OCI-LY7 (cell line): Measurements from ENCODE around the gene PRDM10. TPM values are rescaled to one million over a fixed set of nuclear protein-coding genes. Genes with fewer than 3 reads are reported as not detected.

Experiments used
- BruUV-seq: library from RNA; stranded (reverse); fragments of 400-500 nt; replicated peaks from 2 replicates; lab custom pipeline; 2021; lab: Mats Ljungman, UMichigan
- CTCF ChIA-PET: fragments of 300-600 bp; sonication (Branson Sonifier 250); formaldehyde crosslinking; loops from one replicate; lab custom pipeline; 2022; ENCODE audit warnings: antibody characterized with exemption; ENCODE audit not compliant: unreplicated experiment; lab: Charles Lee
- POLR2A ChIA-PET: fragments of 300-600 bp; sonication (Branson Sonifier 250); formaldehyde crosslinking; loops from one replicate; lab custom pipeline; 2022; ENCODE audit warnings: antibody characterized with exemption; lab: Charles Lee
- DNase-seq: peaks from one replicate; pipeline ENCODE4 v3.0.0-alpha.2; 2015; ENCODE audit warnings: low spot score
- H2AFZ ChIP-seq: fragments of 200-600 bp; sonication (generic), shearing (Covaris generic); 2 replicates; pipeline ENCODE4 v1.6.1; 2014; ENCODE audit warnings: mild to moderate bottlenecking, antibody characterized with exemption, low read length, moderate library complexity
- H3K27ac ChIP-seq: fragments of 200-600 bp; sonication (generic); 2 replicates; pipeline ENCODE4 v1.5.1; 2014; ENCODE audit warnings: mixed run types, low read depth, mild to moderate bottlenecking, moderate library complexity, low read length, inconsistent platforms; ENCODE audit not compliant: poor library complexity, severe bottlenecking
- H3K36me3 ChIP-seq: fragments of 200-600 bp; sonication (generic); 2 replicates; pipeline ENCODE4 v1.6.1; 2014; ENCODE audit warnings: mild to moderate bottlenecking, antibody characterized with exemption, low read length, moderate library complexity, mixed read lengths; ENCODE audit not compliant: insufficient read depth
- H3K4me1 ChIP-seq: fragments of 200-600 bp; sonication (generic); 2 replicates; pipeline ENCODE4 v1.5.1; 2014; ENCODE audit warnings: mild to moderate bottlenecking, low read length; ENCODE audit not compliant: insufficient read depth, poor library complexity, severe bottlenecking
- H3K4me2 ChIP-seq: fragments of 200-600 bp; sonication (generic); 2 replicates; pipeline ENCODE4 v1.6.1; 2014; ENCODE audit warnings: mild to moderate bottlenecking, low read length
- H3K4me3 ChIP-seq: fragments of 200-600 bp; sonication (generic); 2 replicates; pipeline ENCODE4 v1.5.1; 2014; ENCODE audit warnings: mild to moderate bottlenecking, low read depth, low read length; ENCODE audit not compliant: poor library complexity, severe bottlenecking
- H3K79me2 ChIP-seq: fragments of 200-600 bp; sonication (generic); 2 replicates; pipeline ENCODE4 v1.6.1; 2016; ENCODE audit warnings: low read depth, mild to moderate bottlenecking, low read length, moderate library complexity, mixed read lengths; ENCODE audit not compliant: insufficient read depth
- H3K9me2 ChIP-seq: fragments of 200-600 bp; sonication (generic); 2 replicates; pipeline ENCODE4 v1.6.1; 2016; ENCODE audit warnings: mild to moderate bottlenecking, low read length, mixed read lengths; ENCODE audit not compliant: insufficient read depth
- H3K9me3 ChIP-seq: fragments of 200-600 bp; sonication (generic); 2 replicates; pipeline ENCODE4 v1.6.1; 2014; ENCODE audit warnings: mild to moderate bottlenecking, mixed run types, low read length, mixed read lengths
- H4K20me1 ChIP-seq: fragments of 200-600 bp; sonication (generic); 2 replicates; pipeline ENCODE4 v1.6.1; 2014; ENCODE audit warnings: mild to moderate bottlenecking, antibody characterized with exemption, low read length, moderate library complexity, mixed read lengths; ENCODE audit not compliant: insufficient read depth
- EZH2phosphoT487 ChIP-seq: fragments of 200-600 bp; sonication (generic); IDR thresholded peaks from 2 replicates; pipeline ENCODE4 v1.6.1; 2018; ENCODE audit warnings: low read depth, borderline replicate concordance, mild to moderate bottlenecking, mixed run types, antibody characterized with exemption, low read length, moderate library complexity, mixed read lengths
- intact Hi-C: fragments of 100-400 bp; cut with micrococcal nuclease; formaldehyde crosslinking; loops from one replicate; pipeline ENCODE4 v1.10.0; 2022; ENCODE audit not compliant: unreplicated experiment
- total RNA-seq, 2 experiments: library from RNA; depleted of rRNA in 1 of 2; stranded (reverse); fragments of >200 nt in 1 of 2; shearing (Covaris generic) in 1 of 2; gene quantifications; 2 replicates each; pipeline ENCODE4 v1.2.3, GENCODE V29; 2014 to 2022
- TF ChIP-seq, protein P1 (sequence below): fragments of 200-600 bp; sonication (generic); conservative IDR thresholded peaks from 2 replicates; pipeline ENCODE4 v1.5.1; 2014; ENCODE audit warnings: mild to moderate bottlenecking, antibody characterized with exemption, low read length, moderate library complexity, mixed read lengths

The PRDM10 gene
- total RNA-seq, 2 experiments from 2014 or later: 29.8 to 60.6 TPM

DNA sequence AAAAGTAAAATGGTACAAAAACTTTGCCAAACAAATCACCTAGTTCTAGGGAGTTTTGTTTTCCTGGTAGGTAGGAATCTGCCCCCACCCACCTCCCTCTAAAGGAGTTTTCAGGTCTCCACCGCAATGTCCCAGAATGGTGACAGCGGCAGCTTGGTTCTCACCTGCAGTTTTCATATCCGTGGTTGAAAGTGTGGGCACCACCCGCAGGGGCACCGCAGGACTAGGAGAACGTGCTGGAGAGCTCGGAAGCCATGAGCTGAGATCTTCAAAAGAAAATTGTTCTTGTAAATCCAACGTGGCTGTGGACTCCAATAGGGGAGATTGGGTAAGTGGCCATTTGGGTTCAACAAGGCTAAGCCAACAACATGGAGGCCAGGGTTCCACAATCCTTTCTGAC, 118.1 kb downstream of the PRDM10 start:
- Histone ChIP-seq H3K4me2 (no peak overlapping the region), H3K9me2 (no peaks in the 10 kb centered on the region), H3K4me3 (no peak overlapping the region), H3K9me3 (no peaks in the 10 kb centered on the region), H3K79me2 (no peaks in the 10 kb centered on the region), H3K36me3 (peaks cover 99% of the 10 kb centered on the region), H4K20me1 (no peaks in the 10 kb centered on the region), H3K4me1 (no peaks in the 10 kb centered on the region), H2AFZ (no peak overlapping the region), H3K27ac (no peak overlapping the region)
- no TSS peak for BruUV-seq
- ChIA-PET CTCF (no interaction called here), POLR2A (interaction anchor here (1.2 kb wide), 1 partner anchor 34 kb away, joined by 3 read pairs; no protein-coding TSS in a partner anchor)
- DNase-seq: no peak
- TF ChIP-seq, protein P1, sequence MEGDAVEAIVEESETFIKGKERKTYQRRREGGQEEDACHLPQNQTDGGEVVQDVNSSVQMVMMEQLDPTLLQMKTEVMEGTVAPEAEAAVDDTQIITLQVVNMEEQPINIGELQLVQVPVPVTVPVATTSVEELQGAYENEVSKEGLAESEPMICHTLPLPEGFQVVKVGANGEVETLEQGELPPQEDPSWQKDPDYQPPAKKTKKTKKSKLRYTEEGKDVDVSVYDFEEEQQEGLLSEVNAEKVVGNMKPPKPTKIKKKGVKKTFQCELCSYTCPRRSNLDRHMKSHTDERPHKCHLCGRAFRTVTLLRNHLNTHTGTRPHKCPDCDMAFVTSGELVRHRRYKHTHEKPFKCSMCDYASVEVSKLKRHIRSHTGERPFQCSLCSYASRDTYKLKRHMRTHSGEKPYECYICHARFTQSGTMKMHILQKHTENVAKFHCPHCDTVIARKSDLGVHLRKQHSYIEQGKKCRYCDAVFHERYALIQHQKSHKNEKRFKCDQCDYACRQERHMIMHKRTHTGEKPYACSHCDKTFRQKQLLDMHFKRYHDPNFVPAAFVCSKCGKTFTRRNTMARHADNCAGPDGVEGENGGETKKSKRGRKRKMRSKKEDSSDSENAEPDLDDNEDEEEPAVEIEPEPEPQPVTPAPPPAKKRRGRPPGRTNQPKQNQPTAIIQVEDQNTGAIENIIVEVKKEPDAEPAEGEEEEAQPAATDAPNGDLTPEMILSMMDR: no peak
- no peak for TF ChIP-seq EZH2phosphoT487
- intact Hi-C loops: no loop called here

DNA sequence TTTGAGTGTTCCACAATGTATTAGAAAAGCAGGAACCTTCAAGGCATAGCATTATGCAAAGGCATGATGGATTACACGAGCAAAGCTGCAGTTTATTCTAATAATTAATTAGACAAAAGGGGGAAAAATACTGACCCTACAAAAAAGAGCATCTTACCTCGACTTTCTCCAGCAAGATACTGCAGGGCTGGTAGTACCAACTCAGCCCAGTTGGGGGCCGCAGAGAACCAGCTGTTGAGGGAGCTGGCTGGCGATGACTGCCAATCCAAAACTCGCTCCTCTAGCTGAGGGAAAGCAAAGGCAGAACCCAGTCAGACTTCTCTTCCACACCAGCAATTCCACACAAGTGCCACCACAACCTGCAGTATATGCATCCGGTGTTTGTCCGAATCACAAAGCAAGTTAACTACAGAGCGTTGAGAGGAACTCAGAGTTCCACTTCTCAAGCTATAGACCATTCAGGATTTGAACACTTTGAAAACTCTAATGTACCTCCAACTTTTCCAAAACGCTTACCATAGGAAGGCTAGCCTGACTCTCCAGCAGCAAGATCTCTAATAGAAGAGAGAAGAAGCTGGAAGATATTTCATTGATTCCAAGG, 121.0 kb downstream of the PRDM10 start:
- intact Hi-C loops: loop anchor here (1.0 kb wide), 1 partner anchor 332 kb away; no protein-coding TSS in a partner anchor
- ChIA-PET POLR2A (interaction anchor here (1.1 kb wide), 2 partner anchors 8 to 17 kb away, joined by 3 read pairs; no protein-coding TSS in a partner anchor), CTCF (interaction anchor here (0.9 kb wide), 1 partner anchor 277 kb away, joined by 3 read pairs; no protein-coding TSS in a partner anchor)
- no peaks in the 10 kb centered on the region for H3K9me2 ChIP-seq
- H3K9me3 ChIP-seq: no peaks in the 10 kb centered on the region
- H3K27ac ChIP-seq: no peak overlapping the region
- peaks cover 99% of the 10 kb centered on the region for H3K36me3 ChIP-seq
- TF ChIP-seq, protein P1: peak; percentile 91
- no peak for TF ChIP-seq EZH2phosphoT487
- no peak overlapping the region for H3K4me2 ChIP-seq
- no peak overlapping the region for H2AFZ ChIP-seq
- H3K4me3 ChIP-seq: no peak overlapping the region
- DNase-seq: peak; percentile 63
- no peaks in the 10 kb centered on the region for H4K20me1 ChIP-seq
- BruUV-seq: no TSS peak
- no peaks in the 10 kb centered on the region for H3K4me1 ChIP-seq
- H3K79me2 ChIP-seq: no peaks in the 10 kb centered on the region

DNA sequence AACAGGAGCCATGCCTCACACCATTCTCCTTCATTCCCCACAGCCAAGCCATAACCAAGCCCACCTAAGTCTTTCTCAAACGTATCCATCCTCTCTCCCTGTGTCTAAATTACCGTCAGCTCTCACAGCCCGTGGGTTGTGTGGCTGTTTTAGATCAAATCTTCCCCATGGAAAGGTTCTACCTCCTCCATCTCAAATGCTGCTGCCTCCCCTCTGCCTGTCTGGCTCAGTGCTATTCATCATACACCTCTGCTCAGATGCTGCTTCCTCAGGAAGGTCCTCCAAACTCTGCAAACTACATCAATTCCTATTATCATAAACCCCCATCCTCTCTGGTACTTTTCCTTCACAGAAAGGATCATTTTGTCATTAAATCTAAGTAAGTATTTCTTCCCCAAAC, 122.3 kb downstream of the PRDM10 start:
- intact Hi-C loops: no loop called here
- no TSS peak for BruUV-seq
- H3K4me2 ChIP-seq: no peak overlapping the region
- TF ChIP-seq, protein P1: no peak
- no peak for TF ChIP-seq EZH2phosphoT487
- ChIA-PET POLR2A (interaction anchor here (1.0 kb wide), 1 partner anchor 14 kb away, joined by 3 read pairs; no protein-coding TSS in a partner anchor), CTCF (no interaction called here)
- no peaks in the 10 kb centered on the region for H3K79me2 ChIP-seq
- H3K36me3 ChIP-seq: peaks cover 98% of the 10 kb centered on the region
- no peak overlapping the region for H3K4me3 ChIP-seq
- H2AFZ ChIP-seq: no peak overlapping the region
- no peaks in the 10 kb centered on the region for H3K9me2 ChIP-seq
- H3K27ac ChIP-seq: no peak overlapping the region
- H4K20me1 ChIP-seq: no peaks in the 10 kb centered on the region
- no peak for DNase-seq
- no peaks in the 10 kb centered on the region for H3K4me1 ChIP-seq
- no peaks in the 10 kb centered on the region for H3K9me3 ChIP-seq
